Calu3 (cell line): ENCODE results near the gene KATNB1. TPM values are rescaled to one million over a fixed set of nuclear protein-coding genes. Genes with fewer than 3 reads are reported as not detected.

ENCODE experiments used
- BruUV-seq: library from RNA; stranded (reverse); fragments of 400-500 nt; replicated peaks from 2 replicates; lab custom pipeline; 2021; lab: Mats Ljungman, UMichigan
- CTCF ChIA-PET: fragments of 300-600 bp; sonication (Branson Sonifier 250); formaldehyde crosslinking; loops from one replicate; lab custom pipeline; 2022; ENCODE audit warnings: antibody characterized with exemption; lab: Charles Lee
- DNase-seq: peaks from one replicate; pipeline ENCODE4 v3.0.0; 2022
- H3K27ac Mint-ChIP-seq: one replicate; pipeline ENCODE4 v1.8.0; 2022; ENCODE audit warnings: mixed read lengths; ENCODE audit not compliant: unreplicated experiment
- H3K27me3 Mint-ChIP-seq: one replicate; pipeline ENCODE4 v1.8.0; 2022; ENCODE audit warnings: mixed read lengths; ENCODE audit not compliant: unreplicated experiment
- H3K36me3 Mint-ChIP-seq: one replicate; pipeline ENCODE4 v1.8.0; 2022; ENCODE audit warnings: mild to moderate bottlenecking, moderate library complexity, mixed read lengths; ENCODE audit not compliant: insufficient read depth, unreplicated experiment
- H3K4me1 Mint-ChIP-seq: one replicate; pipeline ENCODE4 v1.8.0; 2022; ENCODE audit warnings: mild to moderate bottlenecking, low read depth, mixed read lengths; ENCODE audit not compliant: unreplicated experiment
- H3K4me3 Mint-ChIP-seq: one replicate; pipeline ENCODE4 v1.8.0; 2022; ENCODE audit warnings: mild to moderate bottlenecking, low read depth, moderate library complexity, mixed read lengths; ENCODE audit not compliant: unreplicated experiment
- H3K9me3 Mint-ChIP-seq: one replicate; pipeline ENCODE4 v1.8.0; 2022; ENCODE audit warnings: low read depth, mixed read lengths; ENCODE audit not compliant: unreplicated experiment
- intact Hi-C: fragments of 100-400 bp; cut with micrococcal nuclease; formaldehyde crosslinking; loops from one replicate; pipeline ENCODE4 v1.10.0; 2022; ENCODE audit not compliant: unreplicated experiment
- total RNA-seq: library from RNA; stranded (reverse); gene quantifications from 2 replicates; pipeline ENCODE4 v1.2.3, GENCODE V29; 2022
- TF ChIP-seq, protein P1 (sequence below): fragments of 200-600 bp; IDR thresholded peaks from one replicate; pipeline ENCODE4 v1.8.0; 2022; ENCODE audit warnings: antibody characterized with exemption; ENCODE audit not compliant: unreplicated experiment

The KATNB1 gene
- total RNA-seq, 1 experiment from 2014 or later, result 28.6 TPM

DNA sequence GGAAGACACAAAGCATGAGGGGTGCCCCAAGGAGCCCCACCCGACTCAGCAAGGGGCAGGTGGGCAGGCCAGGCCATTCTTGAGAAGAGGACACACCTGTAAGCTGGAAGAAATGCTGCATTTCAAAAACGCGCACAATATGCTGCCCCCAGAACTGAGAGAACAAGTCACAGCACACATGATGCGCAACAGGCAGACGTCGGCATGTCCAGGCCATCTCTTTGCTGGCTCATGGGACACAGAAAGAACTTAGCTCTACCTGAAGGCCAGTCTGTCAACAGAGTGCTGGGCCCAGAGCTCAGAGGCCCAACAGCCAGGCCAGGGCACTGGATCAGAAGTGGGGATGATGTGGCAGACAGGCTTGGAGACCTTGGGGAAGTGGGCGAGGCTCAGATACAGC lies 48.8 kb downstream of the KATNB1 start:
- intact Hi-C loops, result no loop called here
- Mint-ChIP-seq H3K9me3 (no peaks in the 10 kb centered on the region), H3K36me3 (peaks cover 23% of the 10 kb centered on the region), H3K4me1 (peaks cover 20% of the 10 kb centered on the region), H3K4me3 (no peak overlapping the region), H3K27me3 (no peaks in the 10 kb centered on the region), H3K27ac (no peak overlapping the region)
- CTCF ChIA-PET, result interaction anchor here (1.4 kb wide), 1 partner anchor 12 kb away, joined by 3 read pairs; no protein-coding TSS in a partner anchor
- no TSS peak for BruUV-seq
- TF ChIP-seq, protein P1, sequence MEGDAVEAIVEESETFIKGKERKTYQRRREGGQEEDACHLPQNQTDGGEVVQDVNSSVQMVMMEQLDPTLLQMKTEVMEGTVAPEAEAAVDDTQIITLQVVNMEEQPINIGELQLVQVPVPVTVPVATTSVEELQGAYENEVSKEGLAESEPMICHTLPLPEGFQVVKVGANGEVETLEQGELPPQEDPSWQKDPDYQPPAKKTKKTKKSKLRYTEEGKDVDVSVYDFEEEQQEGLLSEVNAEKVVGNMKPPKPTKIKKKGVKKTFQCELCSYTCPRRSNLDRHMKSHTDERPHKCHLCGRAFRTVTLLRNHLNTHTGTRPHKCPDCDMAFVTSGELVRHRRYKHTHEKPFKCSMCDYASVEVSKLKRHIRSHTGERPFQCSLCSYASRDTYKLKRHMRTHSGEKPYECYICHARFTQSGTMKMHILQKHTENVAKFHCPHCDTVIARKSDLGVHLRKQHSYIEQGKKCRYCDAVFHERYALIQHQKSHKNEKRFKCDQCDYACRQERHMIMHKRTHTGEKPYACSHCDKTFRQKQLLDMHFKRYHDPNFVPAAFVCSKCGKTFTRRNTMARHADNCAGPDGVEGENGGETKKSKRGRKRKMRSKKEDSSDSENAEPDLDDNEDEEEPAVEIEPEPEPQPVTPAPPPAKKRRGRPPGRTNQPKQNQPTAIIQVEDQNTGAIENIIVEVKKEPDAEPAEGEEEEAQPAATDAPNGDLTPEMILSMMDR, result no peak
- no peak for DNase-seq

DNA sequence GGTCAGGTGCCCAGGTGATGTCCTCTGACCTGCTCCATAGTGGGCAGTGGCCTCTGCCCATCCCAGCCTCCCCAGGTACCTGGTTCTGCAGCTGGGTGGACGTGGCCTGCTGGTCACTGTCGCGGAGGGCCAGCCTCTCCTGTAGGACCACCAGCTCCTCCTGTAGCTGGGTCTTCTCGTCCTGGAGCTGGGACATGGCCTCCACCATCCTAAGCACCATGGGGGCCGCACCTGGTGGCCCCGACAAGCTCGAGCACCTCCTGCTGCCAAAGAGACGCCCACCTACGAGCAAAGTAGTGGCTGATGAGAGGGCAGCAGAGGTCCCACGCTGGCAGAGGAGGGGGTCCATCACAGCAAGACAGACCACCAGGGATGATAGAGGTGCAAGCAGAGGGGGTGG lies 49.8 kb downstream of the KATNB1 start:
- DNase-seq, result no peak
- Mint-ChIP-seq H3K27me3 (no peaks in the 10 kb centered on the region), H3K36me3 (peaks cover 26% of the 10 kb centered on the region), H3K9me3 (no peaks in the 10 kb centered on the region), H3K4me3 (no peak overlapping the region), H3K4me1 (peaks cover 17% of the 10 kb centered on the region), H3K27ac (no peak overlapping the region)
- TF ChIP-seq, protein P1, result no peak
- CTCF ChIA-PET, result interaction anchor here (0.7 to 1.4 kb wide), 2 partner anchors 13 to 23 kb away, joined by 3 to 4 read pairs; no protein-coding TSS in a partner anchor
- BruUV-seq, result no TSS peak
- intact Hi-C loops, result no loop called here

DNA sequence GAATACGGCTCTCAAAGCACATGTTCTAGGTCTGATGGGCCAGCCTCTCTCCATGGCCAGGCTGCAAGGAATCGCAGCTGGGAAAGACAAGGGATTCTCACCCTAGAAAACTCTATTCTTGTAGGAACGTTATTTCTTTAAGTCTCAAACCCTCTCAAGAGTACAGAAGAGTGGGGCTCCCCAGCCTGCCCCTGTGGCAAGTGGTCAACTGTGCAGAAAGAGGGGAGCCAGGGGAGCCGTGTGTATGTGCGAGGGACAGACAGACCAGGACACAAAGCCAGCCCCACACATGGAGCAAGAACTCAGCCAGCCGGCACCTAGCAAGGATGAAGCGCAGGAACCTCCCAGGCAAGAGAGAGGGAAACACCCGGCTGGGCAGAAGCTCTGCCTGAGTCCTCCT lies 50.4 kb downstream of the KATNB1 start:
- CTCF ChIA-PET, result interaction anchor here (0.6 to 0.7 kb wide), 3 partner anchors 22 to 195 kb away, joined by 3 to 4 read pairs (median 3); no protein-coding TSS in a partner anchor
- intact Hi-C loops, result no loop called here
- DNase-seq, result no peak
- Mint-ChIP-seq H3K27me3 (no peaks in the 10 kb centered on the region), H3K9me3 (no peaks in the 10 kb centered on the region), H3K4me1 (peaks cover 17% of the 10 kb centered on the region), H3K36me3 (peaks cover 26% of the 10 kb centered on the region), H3K27ac (no peak overlapping the region), H3K4me3 (no peak overlapping the region)
- TF ChIP-seq, protein P1, result no peak
- no TSS peak for BruUV-seq

GRCh38 chr16:57786632-57787518 lies 51.3 kb downstream of the KATNB1 start:
- DNase-seq, result no peak
- TF ChIP-seq, protein P1, result no peak
- Mint-ChIP-seq H3K4me3 (no peak overlapping the region), H3K4me1 (peaks cover 16% of the 10 kb centered on the region), H3K9me3 (no peaks in the 10 kb centered on the region), H3K27ac (no peak overlapping the region), H3K27me3 (no peaks in the 10 kb centered on the region), H3K36me3 (peaks cover 35% of the 10 kb centered on the region)
- no TSS peak for BruUV-seq
- CTCF ChIA-PET, result interaction anchor here (0.7 to 1.6 kb wide), 3 partner anchors 8 to 112 kb away, joined by 3 to 7 read pairs (median 3); no protein-coding TSS in a partner anchor
- intact Hi-C loops, result no loop called here
